ENCODE measurements around the gene MLNR.
A peak's percentile ranks its signal among the peaks of the same experiment; 100 is the strongest.

The MLNR gene

DNA sequence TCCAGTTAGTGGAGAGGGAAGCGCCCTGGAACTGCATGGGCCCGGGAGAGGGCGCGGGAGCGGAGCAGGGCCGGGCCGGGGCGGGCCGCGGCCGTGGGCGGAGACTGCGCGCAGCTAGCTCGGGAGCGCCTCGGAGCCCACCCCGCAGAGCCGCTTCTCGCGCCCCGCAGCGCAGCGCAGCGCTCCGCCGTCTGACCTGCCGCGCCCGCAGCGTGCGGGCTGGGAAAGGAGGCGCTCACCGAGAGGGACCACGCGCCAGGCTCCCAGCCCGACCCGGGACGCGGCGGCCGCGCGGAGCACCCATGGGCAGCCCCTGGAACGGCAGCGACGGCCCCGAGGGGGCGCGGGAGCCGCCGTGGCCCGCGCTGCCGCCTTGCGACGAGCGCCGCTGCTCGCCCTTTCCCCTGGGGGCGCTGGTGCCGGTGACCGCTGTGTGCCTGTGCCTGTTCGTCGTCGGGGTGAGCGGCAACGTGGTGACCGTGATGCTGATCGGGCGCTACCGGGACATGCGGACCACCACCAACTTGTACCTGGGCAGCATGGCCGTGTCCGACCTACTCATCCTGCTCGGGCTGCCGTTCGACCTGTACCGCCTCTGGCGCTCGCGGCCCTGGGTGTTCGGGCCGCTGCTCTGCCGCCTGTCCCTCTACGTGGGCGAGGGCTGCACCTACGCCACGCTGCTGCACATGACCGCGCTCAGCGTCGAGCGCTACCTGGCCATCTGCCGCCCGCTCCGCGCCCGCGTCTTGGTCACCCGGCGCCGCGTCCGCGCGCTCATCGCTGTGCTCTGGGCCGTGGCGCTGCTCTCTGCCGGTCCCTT, at the start of gene MLNR:
MLNR (plus strand) TSS at position 303 of the 820 bp plus-strand sequence; CDS start at position 303, 0 bp downstream.
- ATAC-seq, result peak; percentile 68
- no peak for TF ChIP-seq ARNTL (CRISPR knock-in tag; IDR thresholded peaks at IDR 0.05; ENCODE audit: borderline replicate concordance, low read depth)
- no peak for TF ChIP-seq GLIS3 (CRISPR knock-in tag; IDR thresholded peaks at IDR 0.05)
- no peak for TF ChIP-seq OSR1 (CRISPR knock-in tag; IDR thresholded peaks at IDR 0.05)
- no peak for TF ChIP-seq ZNF70 (CRISPR knock-in tag; IDR thresholded peaks at IDR 0.05)
- no peak for TF ChIP-seq SNAI2 (CRISPR knock-in tag; IDR thresholded peaks at IDR 0.05)
- no peak for TF ChIP-seq TCF4 (CRISPR knock-in tag; IDR thresholded peaks at IDR 0.05; ENCODE audit: borderline replicate concordance)
- no peak for TF ChIP-seq TSHZ2 (CRISPR knock-in tag; IDR thresholded peaks at IDR 0.05)
- TF ChIP-seq ESRRG (CRISPR knock-in tag; IDR thresholded peaks at IDR 0.05), result no peak
- no peak for TF ChIP-seq BACH2 (CRISPR knock-in tag; IDR thresholded peaks at IDR 0.05; ENCODE audit: borderline replicate concordance)
- no peak for TF ChIP-seq RARB (CRISPR knock-in tag; IDR thresholded peaks at IDR 0.05)
- no peak for TF ChIP-seq ISL1 (CRISPR knock-in tag; IDR thresholded peaks at IDR 0.05)
- no peak for TF ChIP-seq ZNF8 (CRISPR knock-in tag; IDR thresholded peaks at IDR 0.05)
- no peak for TF ChIP-seq PPARA (CRISPR knock-in tag; IDR thresholded peaks at IDR 0.05; ENCODE audit: borderline replicate concordance)
- no peak for TF ChIP-seq CSRNP3 (CRISPR knock-in tag; IDR thresholded peaks at IDR 0.05)
- TF ChIP-seq PATZ1 (CRISPR knock-in tag; IDR thresholded peaks at IDR 0.05; ENCODE audit: borderline replicate concordance), result no peak
- TF ChIP-seq ZNF565 (CRISPR knock-in tag; conservative IDR thresholded peaks at IDR 0.05; ENCODE audit: low read depth), result no peak
- TF ChIP-seq POU6F1 (CRISPR knock-in tag; IDR thresholded peaks at IDR 0.05; ENCODE audit: borderline replicate concordance, low read depth), result no peak
- no peak for TF ChIP-seq CREB5 (CRISPR knock-in tag; IDR thresholded peaks at IDR 0.05; ENCODE audit: low read depth)

GRCh38 chr13:49171359-49171758, 48.8 kb upstream of the MLNR start:
- no peak for ATAC-seq

More at GRCh38 chr13:49171359-49171758, 48.8 kb upstream of the MLNR start:
- TF ChIP-seq SNAI2 (CRISPR knock-in tag; IDR thresholded peaks at IDR 0.05) (no peak), ZNF70 (CRISPR knock-in tag; IDR thresholded peaks at IDR 0.05) (no peak), GLIS3 (CRISPR knock-in tag; IDR thresholded peaks at IDR 0.05) (no peak), RARB (CRISPR knock-in tag; IDR thresholded peaks at IDR 0.05) (no peak), CSRNP3 (CRISPR knock-in tag; IDR thresholded peaks at IDR 0.05) (no peak), POU6F1 (CRISPR knock-in tag; IDR thresholded peaks at IDR 0.05; ENCODE audit: borderline replicate concordance, low read depth) (no peak), ZC3H10 (CRISPR knock-in tag; IDR thresholded peaks at IDR 0.05) (no peak), BACH2 (CRISPR knock-in tag; IDR thresholded peaks at IDR 0.05; ENCODE audit: borderline replicate concordance) (no peak), ZNF565 (CRISPR knock-in tag; conservative IDR thresholded peaks at IDR 0.05; ENCODE audit: low read depth) (no peak), ESRRG (CRISPR knock-in tag; IDR thresholded peaks at IDR 0.05) (no peak)
